NCI-H146 (cell line): ENCODE results near the gene PSMB2.
"Not testable (repeated sequence)": the region's sequence is repeated elsewhere in the genome, so short reads cannot be mapped to it uniquely, and the experiment has no call there.

Source experiments
- DNase-seq: peaks from one replicate; lab custom pipeline; 2025; lab: John Stamatoyannopoulos, UW

PSMB2 gene

GRCh38 chr1:35592991-35593769 is 48.1 kb downstream of the PSMB2 start:
- no peak for DNase-seq

- no peak for DNase-seq
Measured at GRCh38 chr1:35591211-35591610, 50.1 kb downstream of the PSMB2 start.

- DNase-seq, result no peak
Measured at GRCh38 chr1:35590476-35591040, 50.8 kb downstream of the PSMB2 start.

- DNase-seq, result no peak
Measured at GRCh38 chr1:35589516-35590427, 51.6 kb downstream of the PSMB2 start.

GRCh38 chr1:35588197-35588910 is 53.0 kb downstream of the PSMB2 start:
- no peak for DNase-seq

- no peak for DNase-seq
Measured at GRCh38 chr1:35587736-35588135, 53.6 kb downstream of the PSMB2 start.

- no peak for DNase-seq
Measured at GRCh38 chr1:35586808-35587207, 54.5 kb downstream of the PSMB2 start.

- not testable (repeated sequence) for DNase-seq
Measured at GRCh38 chr1:35585805-35586204, 55.5 kb downstream of the PSMB2 start.

GRCh38 chr1:35585281-35585680 is 56.0 kb downstream of the PSMB2 start:
- DNase-seq, result no peak

- not testable (repeated sequence) for DNase-seq
Measured at GRCh38 chr1:35581621-35582020, 59.7 kb downstream of the PSMB2 start.

GRCh38 chr1:35580949-35581388 is 60.4 kb downstream of the PSMB2 start:
- DNase-seq, result no peak

- DNase-seq, result no peak
Measured at GRCh38 chr1:35577071-35577998, 64.0 kb downstream of the PSMB2 start.

GRCh38 chr1:35576766-35577070 is 64.6 kb downstream of the PSMB2 start:
- DNase-seq, result not testable (repeated sequence)

- DNase-seq, result no peak
Measured at GRCh38 chr1:35576061-35576765, 65.1 kb downstream of the PSMB2 start.

GRCh38 chr1:35575416-35575958 is 65.8 kb downstream of the PSMB2 start:
- DNase-seq, result no peak

- no peak for DNase-seq
Measured at GRCh38 chr1:35574655-35575415, 66.5 kb downstream of the PSMB2 start.

- no peak for DNase-seq
Measured at GRCh38 chr1:35574125-35574654, 67.1 kb downstream of the PSMB2 start.

- DNase-seq, result peak; percentile 24
Measured at GRCh38 chr1:35573198-35574124, 67.9 kb downstream of the PSMB2 start, which contains the start of gene TFAP2E. Gene TFAP2E, plus strand, starts transcription at chr1:35573314. Its CDS starts 264 bp downstream, at chr1:35573578.
